ENCODE data around the gene ATP8B3.

GRCh38 chr19:1762243-1763117, 49.6 kb downstream of the ATP8B3 start:
- TF ChIP-seq CTCF (IDR thresholded peaks at IDR 0.05) (no peak), EP300 (IDR thresholded peaks at IDR 0.05) (no peak), POLR2A (IDR thresholded peaks at IDR 0.05) (no peak)

All from sigmoid colon (tissue), 4 donors.